HG02981 (cell line): ENCODE results near the gene FAM83D.

Experiments used
- ATAC-seq: cut with Tn5 transposase; IDR thresholded peaks from one replicate; pipeline ENCODE4 v1.9.1; 2021; ENCODE audit warnings: mild to moderate bottlenecking, moderate library complexity; ENCODE audit not compliant: unreplicated experiment

The FAM83D gene

DNA sequence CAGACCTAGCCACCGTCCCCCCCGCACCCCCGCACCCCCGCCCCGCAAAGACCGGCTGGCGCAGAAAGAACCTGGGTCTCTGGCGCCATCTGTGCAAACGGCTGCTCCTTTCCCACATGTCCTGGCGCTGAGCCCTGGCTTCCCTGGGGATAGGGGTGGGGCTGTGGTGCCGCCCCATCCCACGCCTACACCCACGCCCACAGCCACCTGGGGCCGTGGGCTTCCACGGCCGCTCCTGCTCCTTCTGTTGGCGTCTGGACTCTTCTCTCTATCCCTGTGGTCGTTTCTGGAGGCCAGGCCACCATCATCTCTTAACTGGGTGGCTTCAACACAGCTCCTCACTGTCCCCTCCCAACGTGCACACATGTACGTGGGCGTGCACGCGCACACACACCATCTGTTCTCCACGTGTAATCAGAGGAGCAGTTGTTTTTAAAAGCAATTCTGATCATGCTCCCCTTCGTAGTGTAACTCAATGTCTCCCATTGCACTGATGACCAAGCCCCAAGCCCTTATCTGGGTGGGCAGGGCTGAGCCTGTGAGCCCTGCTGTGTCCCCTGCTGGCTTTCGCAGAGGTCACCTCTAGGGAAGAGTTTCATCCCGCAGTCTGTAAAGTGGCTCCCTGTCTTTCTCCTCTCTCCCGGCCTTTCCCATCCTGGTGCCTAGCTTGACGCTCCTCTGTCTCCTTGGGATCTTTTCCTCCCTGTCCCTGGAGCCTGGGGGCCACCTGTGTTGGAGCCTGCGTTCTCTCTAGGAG is 31.9 kb upstream of the FAM83D start:
- no peak for ATAC-seq

- no peak for ATAC-seq
These were observed 30.9 kb upstream of the FAM83D start for GRCh38 chr20:38895098-38895949.

DNA sequence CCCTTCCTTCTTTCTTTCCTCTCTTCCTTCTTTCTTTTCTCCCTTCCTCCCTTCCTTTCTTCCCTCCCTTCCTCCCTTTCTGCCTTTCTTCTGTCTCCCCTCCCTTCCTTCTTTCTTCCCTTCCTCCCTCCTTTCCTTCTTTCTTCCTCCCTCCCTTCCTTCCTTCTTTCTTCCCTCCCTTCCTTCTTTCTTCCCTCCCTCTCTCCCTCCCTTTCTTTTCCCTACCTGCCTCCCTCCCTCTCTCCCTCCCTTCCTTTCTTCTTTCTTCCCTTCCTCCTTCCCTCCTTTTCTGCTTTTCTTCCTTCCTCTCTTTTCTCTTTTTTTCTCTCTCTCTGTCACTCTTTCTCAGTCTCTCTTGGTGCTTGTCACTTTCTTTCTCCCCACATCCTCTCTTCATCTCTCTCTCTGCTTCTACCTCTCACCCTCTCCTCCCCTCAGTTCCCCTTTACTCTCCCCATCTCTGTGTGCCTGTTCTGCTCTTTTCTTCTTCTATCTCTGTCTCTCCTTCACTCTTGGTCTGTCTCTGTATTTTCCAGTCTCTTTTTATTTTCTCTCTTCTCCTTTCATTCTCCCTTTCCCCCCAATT is 30.1 kb upstream of the FAM83D start:
- no peak for ATAC-seq

DNA sequence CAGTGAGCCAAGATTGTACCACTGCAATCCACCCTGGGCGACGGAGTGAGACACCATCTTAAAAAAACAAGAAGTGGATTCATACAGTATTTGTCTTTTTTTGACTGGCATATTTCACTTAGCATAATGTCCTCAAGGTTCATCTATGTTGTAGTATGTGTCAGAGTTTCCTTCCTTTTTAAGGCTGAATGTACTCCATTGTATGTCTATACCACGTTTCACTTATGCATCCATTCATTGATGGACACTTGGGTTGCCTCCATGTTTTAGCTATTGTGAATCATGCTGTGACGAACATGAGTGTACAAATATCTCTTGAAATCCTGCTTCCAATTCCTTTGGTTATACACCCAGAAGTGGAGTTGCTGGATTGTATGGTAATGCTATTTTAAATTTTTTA is 28.9 kb upstream of the FAM83D start:
- no peak for ATAC-seq

DNA sequence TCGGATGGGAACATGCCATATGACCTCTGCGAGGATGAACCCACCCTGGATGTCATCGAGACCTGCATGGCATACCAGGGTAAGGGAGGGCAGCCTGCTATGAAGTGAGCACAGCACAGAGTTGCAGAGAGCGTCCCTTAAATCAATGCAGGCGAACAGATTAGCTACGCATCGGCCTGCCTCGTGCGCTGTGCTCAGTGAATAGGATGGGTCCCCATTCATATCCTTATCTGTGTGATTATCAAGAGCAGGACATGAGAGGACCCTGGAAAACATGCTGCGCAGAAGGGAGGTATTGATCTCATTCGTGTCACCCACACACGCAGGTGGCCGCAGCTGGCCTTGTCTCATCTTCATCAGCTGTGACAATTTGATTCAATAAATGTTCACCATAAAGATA is 25.6 kb upstream of the FAM83D start:
- ATAC-seq = no peak

DNA sequence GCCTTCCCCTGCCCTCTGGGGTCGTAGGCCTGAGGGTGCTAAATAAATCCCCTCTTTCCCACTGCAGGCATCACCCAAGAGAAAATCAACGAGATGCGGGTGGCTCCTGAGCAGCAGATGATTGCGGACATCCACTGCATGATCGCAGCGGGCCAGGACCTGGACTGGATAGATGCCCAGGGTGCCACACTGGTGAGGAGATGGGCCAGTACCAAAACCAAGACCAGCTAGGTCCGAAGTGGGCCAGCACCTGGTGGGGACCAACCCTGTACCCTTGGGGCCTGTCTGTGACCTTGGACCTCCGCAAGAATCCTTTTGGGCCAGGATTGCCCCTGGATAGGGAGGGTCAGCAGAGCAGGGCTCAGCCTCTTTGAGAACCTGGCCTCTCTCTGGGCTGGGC is 23.6 kb upstream of the FAM83D start:
- ATAC-seq = no peak

DNA sequence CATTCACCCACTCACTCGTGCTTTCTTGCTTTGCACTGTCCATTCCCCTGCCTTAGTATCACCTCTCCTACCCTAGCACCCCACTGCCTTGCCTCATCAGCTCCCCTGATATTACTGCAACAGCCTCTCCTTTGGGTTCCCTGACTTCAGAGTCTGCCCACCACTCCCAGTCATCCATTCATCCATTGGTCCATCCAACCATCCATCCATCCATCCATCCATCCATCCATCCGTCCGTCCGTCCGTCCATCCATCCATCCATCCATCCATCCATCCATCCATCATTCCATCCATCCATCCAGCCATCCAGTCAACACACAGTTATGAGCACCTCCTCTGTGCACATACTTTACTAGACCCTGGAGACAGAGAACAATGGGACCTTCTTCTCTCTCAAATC is 22.9 kb upstream of the FAM83D start:
- ATAC-seq = no peak

DNA sequence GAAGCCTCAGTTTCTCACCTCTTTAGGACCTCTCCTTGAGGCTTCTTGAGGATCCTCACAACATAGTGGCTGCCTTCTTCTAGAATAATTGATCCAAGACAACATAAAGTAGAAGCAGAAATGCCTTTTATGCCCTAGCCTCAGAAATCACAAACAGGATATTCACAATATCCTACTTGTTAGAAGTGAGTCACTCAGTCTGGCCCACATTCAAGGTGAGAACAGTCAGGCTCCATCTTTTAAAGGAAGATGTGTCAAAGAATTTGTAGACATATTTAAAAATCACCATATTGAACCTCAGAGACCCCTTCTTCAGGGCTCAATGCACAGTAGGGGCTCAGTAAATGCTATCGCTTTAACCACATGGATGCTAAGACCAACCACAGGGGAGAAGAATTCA is 20.8 kb upstream of the FAM83D start:
- ATAC-seq = no peak

DNA sequence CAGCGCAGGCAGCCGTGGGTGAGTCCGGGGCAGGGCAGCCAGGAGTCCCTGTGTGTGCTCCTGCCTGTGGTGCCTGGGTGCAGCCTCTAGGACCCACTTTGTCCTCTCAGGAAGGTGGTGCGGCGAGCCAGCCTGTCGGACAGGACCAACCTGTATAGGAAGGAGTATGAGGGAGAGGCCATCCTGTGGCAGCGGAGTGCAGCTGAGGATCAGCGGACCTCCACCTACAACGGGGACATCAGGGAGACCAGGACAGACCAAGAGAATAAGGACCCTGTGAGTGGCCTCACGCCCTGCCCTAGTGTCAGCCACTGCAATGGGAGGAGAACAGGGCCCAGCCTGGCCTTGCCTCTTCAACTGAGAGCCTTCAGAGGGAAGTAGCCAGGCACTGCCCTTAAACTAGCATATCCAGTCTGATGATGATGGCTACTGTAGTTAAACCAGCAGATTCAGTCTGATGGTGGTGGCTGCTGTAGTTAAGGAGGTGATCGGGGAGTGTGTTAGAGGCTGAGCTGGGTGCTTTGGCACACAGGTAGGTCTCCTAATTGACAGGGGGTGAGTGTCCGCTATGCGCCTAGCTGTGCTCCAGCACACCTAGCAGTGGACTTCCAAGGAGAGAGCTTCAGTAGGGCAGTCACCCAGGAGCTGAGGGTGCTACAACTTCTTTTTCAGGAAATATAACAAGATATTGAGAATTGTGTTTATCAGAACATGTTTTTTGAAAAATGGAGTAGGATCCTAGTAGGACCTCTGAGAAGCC is 18.1 kb upstream of the FAM83D start:
- ATAC-seq = no peak

DNA sequence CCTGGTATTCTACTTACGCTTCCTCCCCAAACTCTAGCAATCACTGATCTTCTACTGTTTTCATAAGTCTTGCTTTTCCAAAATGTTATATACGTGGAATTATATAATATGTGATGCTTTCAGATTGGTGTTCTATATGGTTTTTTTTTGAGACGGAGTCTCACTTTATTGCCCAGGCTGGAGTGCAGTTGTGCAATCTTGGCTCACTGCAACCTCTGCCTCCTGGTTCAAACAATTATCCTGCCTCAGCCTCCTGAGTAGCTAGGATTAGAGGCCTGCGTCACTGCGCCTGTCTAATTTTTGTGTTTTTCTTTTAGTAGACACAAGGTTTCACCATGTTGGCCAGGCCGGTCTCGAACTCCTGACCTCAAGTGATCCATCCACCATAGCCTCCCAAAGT is 10.9 kb upstream of the FAM83D start:
- no peak for ATAC-seq

DNA sequence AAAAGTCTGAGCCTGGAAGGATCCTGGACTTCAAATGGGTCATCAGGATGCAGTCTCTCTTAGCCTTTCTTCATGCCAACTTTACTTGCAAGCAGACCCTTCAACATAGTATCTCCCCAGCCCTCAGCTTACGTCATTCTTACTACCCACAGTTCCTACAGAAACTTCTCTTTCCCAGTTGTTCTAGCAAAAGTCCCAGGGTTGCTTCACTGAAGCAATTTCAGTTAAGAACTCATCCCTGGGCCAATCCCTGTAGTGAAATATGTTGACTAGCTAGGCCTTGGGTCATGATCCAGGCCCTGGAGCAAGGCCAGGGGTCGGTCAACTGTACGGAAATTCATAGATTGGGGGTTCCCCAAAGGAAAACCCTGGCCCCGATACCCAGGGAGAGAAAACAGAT is 8.6 kb upstream of the FAM83D start:
- no peak for ATAC-seq

GRCh38 chr20:38918172-38918571 is 8.0 kb upstream of the FAM83D start:
- no peak for ATAC-seq

- ATAC-seq = no peak
These were observed 6.5 kb upstream of the FAM83D start for GRCh38 chr20:38919683-38920082.

DNA sequence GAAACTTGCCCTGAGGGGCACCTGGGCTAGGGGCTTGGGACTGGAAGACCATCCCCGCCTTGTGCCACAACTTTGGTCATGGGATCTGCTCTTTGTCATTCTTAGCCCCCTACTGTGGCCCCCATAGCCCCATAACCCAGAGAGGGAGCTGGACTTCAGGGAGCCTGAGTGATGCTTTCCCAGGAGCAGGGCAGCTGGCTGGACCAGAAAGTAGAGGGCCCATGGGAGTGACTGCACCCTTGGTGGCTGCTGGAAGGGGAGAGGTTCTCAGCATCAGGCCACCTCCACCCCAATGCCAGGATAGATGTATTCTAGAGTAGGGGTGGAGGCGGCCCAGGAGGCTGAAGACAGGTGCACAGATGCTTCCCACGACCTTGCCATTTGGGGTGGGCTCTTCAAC is 5.8 kb upstream of the FAM83D start:
- no peak for ATAC-seq

- no peak for ATAC-seq
These were observed 5.4 kb upstream of the FAM83D start for GRCh38 chr20:38920851-38921250.

- ATAC-seq = no peak
These were observed 1.5 kb upstream of the FAM83D start for GRCh38 chr20:38924718-38925117.

GRCh38 chr20:38926934-38927616 is 858 bp downstream of the FAM83D start:
- ATAC-seq = no peak

GRCh38 chr20:38927902-38928578 is 1.8 kb downstream of the FAM83D start:
- no peak for ATAC-seq

DNA sequence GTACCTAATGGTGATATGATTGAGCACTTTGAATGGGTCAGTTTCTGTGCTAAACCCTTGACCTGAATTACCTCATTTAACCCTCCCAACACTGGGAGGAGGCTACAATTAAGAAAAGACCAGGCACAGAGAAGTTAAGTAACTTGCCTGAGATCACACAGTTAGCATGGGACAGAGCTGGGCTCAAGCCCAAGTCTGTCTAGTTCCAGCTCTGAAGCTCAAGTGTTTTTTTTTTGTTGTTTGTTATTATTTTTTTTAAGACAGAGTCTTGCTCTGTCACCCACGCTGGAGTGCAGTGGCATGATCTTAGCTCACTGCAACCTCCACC is 4.0 kb downstream of the FAM83D start:
- ATAC-seq = no peak

- ATAC-seq = no peak
These were observed 5.8 kb downstream of the FAM83D start for GRCh38 chr20:38931984-38932383.
